NCI-H1092 (cell line): ENCODE measurements around the gene ODAD3.
"Not testable (repeated sequence)": the region's sequence is repeated elsewhere in the genome, so short reads cannot be mapped to it uniquely, and the experiment has no call there.

Experiments
- DNase-seq: peaks from one replicate; lab custom pipeline; 2025; lab: John Stamatoyannopoulos, UW

ODAD3 gene

DNA sequence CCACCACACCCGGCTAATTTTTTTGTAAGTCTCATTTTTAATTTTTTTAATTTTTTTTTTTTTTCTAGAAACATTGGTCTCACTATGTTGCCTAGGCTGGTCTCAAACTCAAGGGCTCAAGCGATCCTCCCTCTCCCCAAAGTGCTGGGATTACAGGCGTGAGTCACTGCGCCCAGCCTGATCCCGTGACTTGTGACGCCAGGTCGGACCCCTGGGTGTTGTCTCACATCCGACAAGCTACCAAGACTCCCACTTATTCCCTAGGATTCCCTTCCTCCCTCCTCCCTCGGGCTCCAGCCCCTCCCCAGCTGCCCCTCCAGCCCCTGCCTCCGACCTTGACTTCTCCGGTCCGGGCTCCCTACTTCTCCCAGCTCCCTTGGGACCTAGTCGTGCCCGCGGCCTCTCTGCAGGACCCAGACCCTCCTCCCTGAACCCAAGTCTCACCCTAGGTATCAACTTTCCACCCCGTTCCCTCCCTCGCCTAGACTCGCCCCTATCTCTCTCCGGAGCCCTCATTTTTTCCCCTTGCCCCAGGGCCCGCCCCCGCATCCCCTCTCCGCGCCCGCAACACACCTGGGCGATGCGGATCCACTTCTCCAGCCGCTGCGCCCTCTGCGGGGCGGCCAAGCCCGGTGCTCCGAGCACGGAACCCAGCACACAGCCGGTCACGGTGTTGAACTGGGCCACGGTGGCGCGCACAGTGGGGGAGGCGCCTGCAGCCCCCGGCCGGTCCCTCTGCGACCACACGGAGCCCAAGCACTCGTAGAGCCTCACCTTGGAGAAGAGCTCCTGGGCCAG lies 28.9 kb downstream of the ODAD3 start:
- no peak for DNase-seq

DNA sequence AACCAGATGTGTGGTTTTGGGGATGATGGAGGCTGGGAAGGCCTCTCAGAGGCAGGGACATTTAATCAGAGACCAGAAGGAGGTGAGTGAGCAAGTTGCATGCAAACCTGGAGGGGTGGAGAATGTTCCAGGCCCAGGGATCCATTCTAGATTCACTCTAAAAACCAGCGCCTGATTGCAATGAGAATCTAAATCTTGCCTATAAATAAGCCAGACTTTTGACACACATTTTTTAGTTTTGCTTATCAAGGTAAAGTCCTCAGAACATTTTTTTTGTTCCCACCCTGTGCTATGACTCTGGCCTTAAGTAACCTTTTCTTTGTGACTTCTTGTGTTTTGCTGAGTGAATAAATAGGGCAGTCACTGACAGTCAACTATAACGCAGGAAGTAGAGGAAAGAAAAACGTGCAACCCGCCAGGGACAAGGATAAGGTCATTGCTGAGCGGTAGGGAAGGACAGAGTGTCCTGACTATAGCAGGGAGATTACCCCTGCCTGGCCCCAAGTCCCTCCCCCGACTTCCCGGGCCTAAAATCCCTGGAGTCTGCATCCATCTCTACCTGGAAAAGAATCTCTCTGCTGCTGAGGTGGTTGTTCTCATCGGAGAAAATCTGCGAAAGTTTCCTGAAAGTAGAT lies 30.2 kb downstream of the ODAD3 start:
- DNase-seq, result no peak

DNA sequence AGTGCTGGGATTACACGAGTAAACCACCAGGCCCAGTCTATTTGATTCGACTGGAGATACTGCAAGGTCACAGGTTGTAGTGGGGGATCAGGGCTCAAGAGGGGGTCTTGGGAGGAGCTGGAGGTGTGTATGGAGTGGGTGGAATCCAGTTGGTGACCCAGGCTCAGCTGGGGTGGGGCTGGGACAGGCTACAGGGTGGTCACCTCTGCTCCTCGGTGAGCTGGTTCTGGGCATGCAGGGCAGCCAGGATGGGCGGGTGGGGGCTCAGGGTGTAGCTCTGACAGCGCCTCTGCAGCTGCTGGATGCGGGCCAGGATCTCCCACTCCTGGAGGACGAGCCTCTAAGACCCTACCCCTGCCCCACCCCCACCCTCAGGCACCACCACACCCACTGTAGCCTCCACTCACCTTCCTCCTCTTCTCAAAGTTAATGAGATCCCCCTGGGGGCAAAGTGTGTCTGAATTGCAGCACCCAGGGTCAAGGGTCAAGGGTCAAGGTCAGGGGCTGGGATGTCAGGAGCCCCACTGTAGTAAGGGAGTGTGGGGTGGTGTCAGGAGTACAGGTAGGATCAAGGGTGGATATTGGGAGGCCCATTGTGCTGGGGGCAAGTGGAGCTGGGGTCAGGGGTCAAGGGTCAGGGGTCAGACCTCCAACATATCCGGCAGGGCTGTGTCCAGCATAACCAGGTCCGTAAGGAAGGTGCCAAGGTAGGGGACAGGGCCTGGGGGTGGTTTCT lies 32.9 kb downstream of the ODAD3 start:
- no peak for DNase-seq

DNA sequence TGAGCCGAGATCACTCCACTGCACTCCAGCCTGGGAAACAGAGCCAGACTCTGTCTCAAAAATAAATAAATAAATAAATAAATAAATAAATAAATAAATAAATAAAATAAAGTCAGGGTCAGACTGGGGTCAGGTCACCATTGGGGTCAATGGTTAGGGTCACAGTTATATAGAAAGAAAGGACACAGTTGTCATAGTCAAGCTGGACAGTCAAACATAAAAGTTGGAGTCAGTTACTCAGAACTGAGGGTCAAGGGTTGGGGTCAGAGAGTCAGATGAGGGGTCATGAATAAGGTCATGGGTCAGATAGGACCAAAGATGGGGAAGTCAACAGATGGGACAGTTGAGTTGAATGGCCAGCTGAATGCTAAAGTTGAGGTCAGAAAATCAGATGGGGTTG lies 34.1 kb downstream of the ODAD3 start:
- no peak for DNase-seq

DNA sequence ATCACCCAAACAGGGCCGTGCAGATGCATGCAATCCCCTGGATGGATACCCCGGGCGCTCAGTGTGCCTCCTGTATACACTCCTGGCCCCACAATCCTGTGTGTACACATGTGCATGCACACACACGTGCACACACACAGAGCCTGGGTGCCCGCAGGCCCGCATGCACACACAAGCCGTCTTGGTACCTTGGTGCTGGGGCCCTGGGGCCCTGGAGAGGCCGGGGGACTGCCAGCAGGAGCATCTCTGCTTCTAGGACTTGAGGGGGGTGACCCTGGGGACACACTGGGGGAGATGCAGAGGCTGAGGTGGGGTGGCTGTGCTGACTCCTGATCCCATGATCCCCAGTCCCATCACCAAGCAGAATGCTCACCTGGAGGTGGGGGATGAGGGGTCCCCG lies 35.3 kb downstream of the ODAD3 start:
- no peak for DNase-seq

DNA sequence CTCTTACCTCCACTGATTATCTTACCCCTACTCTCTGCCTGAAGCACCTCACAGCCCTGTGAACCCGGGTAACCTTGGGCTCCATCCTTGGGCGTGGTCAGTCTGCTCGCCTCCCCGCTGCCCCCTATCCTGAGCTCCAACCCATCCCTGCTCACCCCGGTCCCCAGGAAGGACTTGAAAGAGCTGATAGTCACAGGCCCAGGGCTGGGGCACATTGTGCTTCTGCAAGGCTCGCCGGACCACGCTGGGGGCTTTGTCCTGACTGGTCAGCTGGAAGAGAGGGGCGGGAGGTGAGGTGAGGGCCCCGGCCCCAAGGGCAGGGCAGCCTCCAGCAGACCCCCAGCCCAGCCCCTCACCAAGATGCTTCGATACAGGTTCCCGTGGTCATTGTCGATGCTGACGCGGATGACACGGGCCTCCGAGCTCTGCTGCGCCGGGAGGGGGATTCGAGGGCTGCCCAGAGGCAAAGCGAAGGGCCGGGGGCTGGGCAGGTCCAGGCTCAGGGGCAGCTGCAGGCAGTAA lies 37.8 kb downstream of the ODAD3 start:
- DNase-seq, result no peak

DNA sequence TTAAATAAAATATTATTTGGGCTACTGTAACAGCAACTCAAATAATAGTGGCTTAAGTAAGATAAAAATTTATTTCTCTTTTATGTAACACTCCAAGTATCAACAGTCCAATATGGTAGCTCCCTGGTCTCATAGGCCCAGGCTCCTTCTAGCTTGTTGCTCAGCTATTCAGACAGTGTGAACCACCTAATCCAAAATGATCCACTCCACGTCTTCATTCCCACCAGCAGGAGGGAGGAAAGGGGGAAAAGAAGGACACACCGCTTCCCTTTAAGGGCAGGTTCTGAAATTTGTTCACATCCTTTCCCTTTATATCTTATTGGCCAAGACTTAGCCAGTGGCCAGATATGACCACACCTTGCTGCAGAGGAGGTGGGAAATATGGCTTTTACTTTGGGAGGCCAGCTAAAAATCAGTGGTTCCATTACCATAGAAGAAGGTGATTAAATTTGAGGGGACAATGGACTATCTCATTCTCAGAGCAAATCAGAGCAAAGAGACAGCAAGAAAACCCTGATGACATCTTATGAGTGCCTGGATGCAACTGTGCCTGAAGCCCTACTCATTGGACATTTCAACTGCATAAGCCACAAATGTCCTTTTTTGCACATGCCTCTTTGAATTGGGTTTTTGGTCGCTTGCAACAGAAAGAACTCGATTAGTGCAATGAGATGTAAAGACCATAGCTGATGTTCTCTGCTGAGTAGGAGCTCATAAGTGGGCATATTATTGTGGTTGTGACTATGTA lies 43.8 kb downstream of the ODAD3 start:
- DNase-seq, result no peak

DNA sequence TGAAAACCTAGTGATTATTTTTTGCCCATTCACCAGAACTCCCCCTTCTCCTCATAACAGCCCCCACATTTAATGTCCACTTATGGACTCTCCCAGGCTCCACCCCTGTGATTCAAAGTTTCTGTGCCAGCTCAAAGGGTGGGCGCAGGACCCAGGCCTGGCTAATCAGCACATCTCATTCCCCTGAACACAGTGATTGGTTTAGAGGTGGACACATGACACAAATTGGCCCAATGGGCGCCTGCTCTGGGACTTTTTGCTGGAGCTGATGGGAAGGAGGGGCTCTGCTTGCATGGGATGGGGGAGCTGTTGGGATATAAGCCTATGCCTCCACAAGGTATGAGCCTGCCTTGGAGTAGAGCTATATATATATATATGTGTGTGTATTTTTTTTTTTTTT lies 44.6 kb downstream of the ODAD3 start:
- DNase-seq, result no peak

DNA sequence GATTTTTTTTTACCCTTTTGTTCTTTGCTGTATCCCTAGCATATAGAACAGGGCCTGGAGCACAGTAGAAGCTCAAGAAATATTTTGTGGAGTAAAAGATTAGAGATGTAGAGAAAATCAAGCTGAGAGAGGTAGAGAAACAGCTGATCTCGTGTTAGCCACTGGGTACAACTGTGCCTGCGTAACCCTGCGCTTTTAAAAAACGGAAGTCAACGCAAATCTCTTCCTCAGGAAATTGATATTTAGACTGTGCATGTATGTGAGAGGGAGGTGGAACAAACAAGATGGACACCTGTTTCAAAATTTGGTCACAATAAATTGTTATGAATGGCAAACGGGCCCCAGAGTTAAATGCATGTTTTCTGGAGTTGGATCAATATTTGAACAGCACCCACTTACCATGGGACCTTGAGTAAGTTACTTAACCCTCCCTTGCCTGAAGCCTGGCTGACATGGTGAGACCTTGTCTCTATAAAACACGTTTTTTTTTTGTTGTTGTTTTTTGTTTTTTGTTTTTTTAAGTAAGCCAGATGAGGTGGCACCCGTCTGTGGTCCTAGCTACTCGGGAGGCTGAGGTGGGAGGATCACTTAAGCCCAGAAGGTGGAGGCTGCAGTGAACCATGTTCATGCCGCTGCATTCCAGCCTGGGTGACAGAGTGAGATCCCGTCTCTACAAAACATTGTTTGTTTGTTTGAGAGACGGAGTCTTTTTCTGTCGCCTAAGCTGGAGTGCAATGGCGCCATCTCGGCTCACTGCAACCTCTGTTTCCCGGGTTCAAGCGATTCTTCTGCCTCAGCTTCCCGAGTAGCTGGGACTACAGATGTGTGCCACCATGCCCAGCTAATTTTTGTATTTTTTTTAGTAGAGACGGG lies 47.5 kb downstream of the ODAD3 start:
- no peak for DNase-seq

DNA sequence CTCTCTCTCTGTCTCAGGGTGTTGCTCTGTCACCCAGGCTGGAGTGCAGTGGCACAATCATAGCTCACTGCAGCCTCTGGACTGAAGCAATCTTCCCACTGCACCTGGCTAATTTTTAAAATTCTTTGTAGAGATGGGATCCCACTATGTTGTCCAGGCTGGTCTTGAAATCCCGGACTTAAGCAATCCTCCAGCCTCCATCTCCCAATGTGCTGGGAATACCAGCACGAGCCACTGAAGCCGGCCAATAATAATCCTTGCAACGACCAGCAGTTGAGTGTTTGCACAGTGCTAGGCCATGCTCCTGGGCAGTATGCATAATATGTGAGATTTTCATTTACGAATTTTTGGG lies 50.2 kb downstream of the ODAD3 start:
- DNase-seq, result no peak

DNA sequence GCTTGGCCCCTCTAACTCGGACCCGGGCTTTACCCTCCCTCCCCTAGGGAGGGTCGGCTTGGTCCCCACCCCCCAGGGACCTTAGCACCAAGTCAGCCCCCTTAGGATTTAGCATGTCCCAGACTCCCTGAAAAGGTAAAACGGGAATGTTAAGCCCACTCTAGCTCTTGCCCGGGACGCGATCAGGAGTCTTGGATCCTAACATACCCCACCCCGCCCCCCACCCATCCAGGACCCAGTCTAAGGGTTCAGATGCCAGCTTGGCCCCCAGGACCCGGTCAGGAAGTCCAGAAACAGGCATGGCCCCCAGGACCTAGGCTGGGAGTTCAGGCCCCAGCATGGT lies 51.2 kb downstream of the ODAD3 start:
- DNase-seq, result no peak

DNA sequence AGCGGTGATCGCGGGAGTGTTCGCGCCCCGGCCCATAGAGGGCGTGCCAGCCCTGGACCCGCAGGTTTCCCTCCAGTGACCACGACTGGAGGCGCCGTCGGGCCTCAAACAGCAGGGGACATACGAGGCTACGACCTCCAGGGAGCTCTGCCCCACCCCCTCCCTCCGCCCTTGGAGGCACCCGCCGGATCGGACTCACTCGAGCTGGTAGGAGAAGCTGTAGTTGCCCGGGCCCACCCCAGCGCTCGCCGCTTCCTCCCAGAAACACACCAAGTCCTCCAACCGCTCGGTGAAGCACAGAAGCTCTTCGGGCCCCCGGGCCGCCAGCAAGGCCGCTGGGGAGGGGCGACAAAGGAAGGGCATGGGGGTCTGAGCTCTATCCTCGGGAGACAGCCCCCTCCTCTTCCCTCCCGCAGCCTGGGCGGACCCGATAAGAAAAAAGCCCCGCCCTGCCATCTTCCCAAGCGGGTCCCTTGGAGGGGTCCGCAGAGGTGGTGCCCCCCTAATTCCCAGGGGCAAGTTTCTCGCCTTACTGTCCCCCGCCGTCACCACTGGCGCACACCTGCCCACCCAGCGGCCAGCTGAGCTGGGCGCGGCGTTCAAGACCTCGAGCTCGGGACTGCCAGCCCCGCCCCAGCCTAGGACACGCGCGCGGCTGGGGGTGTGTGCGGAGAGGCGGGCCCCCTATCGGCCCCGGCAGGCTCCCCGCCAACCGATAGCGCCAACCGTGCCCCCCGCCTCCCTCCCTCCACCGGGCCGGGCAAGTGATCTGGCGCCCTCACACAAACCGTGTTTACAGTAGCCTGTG lies 51.8 kb downstream of the ODAD3 start:
- no peak for DNase-seq

DNA sequence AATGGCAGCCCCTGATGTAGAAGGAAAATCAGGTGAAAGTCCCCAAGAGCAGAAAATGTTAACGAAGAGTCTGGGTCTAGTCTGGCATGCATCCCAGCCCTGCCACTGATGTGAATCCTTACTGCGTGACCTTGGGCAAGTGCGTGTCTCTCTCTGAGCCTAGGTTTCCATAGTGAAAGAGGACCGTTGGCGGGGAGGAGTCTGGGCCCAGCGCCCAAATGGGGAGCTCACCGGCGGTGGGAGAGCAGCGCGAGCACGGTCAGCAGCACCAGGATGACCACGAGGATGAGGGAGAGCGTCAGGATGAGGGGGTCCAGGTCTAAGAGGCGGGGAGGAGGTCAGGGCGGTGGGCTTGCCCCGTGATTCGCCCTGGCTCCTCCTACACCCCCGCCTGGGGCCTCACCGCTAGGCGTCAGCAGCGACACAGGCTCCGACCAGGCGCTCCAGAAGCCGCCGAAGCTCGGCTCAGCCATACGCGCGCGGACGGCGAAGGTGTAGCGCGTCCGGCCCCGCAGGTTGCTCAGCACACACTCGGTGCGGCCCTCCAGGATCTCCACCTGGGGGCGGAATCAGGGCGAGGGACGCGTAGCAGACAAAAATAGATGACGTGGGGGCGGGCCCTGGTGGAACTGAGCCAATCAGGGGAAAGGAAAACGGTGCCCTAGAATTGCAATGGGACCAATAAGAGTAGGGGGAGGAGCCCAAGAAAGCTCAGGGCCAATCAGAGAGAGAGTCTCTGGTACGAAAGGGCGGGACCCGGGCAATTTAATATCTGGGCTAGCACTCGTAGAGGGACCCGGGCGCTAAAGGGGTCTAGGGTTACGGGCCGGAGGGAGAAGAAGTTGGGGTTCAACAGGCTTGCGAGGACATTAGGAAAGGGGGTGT lies 54.0 kb downstream of the ODAD3 start:
- peak; percentile 97 for DNase-seq

DNA sequence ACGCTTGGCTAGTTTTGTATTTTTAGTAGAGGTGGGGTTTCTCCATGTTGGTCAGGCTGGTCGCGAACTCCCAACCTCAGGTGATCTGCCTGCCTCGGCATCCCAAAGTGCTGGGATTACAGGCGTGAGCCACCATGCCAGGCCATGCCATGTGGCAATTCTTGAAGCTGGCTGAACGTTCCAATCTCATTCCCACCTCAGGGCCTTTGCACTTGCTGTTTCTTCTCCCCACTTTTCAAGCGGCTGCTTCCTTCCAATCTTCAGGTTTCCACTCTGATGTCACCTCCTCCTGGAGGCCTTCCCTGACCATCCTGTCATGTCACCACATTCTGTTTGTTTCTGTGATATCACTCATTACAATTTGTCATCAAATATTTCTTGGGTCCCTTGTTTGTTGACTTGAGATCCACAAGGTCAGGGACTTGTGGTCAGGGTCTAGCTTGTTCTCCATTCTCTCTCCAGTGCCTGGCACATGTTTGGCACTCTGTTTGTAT lies 55.0 kb downstream of the ODAD3 start:
- no peak for DNase-seq

DNA sequence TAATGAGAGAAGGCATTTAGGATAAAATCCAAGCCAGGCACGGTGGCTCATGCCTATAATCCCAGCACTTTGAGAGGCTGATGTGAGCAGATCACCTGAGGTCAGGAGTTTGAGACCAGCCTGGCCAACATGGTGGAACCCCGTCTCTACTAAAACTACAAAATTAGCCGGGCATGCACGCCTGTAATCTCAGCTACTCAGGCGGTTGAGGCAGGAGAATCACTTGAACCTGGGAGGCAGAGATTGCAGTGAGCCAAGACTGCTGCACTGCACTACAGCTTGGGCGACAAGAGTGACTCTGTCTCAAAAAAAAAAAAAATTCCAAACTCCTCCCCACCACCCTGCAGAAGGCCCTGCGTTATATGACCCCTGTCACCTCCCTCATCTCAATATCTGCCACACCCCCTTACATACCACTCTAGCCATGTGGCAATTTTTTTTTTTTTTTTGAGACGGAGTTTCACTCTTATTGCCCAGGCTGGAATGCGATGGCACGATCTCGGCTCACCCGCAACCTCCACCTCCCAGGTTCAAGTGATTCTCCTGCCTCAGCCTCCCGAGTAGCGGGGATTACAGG lies 55.6 kb downstream of the ODAD3 start:
- not testable (repeated sequence) for DNase-seq

DNA sequence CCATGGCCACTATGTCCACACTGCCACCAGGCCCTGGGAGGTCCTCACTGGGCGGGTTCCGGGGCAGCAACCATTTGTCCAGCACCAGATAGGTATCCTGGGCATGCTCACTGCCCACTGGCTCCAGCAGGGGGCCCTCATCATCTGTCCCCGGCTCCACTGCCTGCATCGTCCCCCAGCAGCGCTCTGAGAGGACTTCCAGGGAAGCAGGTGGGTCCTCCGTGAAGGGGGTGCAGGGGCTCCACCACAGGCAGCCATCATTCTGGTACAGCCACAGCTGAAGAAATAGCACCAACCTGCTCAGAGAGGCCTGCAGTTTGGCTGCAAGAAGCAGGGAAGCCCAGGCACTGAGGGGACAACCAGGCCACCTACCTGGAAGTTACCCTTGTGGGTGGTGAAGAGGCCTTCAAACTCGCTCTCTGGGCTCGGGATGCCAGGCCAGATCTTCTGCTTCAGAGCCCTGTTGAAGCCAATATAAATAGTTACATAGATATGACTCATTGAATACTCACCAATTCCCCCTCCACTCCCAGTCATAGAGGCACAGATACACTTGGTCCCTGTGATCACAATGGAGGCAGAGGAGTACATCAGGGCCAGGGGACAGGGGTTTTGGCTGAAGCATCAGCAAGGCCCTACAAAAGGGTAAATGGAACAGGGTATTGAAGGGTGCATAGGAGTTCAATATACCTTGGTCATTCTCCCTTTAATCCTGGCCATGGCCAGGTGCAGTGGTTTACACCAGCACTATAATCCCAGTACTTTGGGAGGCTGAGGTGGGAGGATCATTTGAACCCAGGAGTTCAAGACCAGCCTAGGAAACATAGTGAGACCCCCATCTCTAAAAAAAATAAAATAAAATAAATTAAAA lies 56.4 kb downstream of the ODAD3 start:
- DNase-seq, result peak; percentile 23

DNA sequence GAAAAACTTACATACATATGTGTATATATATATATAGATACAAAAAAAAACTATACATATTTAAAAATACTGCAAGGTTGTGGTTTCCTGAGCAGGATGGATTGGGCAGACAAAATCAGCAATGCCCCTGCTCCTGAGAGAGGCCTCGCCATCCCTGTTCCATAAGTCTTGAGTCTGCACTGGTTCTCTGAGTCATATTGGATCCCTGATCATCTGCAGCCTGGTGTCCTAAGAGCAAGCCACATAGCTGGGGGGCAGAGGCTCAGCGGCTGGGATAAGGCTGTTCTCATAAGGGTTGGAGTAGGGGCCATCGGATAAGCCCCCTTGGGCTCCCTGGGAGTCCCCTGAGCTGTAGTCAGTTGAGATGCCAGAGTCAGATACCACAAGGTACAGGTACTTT lies 57.2 kb downstream of the ODAD3 start:
- no peak for DNase-seq

DNA sequence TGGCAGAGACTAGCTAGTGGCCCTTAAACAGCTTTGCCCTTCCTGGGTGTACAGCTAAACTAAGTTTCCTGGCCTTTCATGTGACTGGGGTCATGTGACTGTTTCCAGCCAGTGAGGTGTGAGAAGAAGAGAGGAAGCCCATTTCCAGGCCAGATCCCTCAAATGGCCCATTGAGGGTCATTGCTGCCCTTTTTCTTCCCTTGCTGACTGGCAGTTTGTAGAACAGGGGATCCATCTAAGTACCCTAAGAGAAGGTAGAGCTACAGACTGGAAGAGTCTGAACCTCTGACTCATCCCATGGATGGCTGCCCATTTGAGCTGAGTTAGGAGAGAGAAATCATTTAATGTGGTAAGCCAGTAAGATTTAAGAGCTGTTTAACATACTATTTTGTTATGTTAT lies 57.7 kb downstream of the ODAD3 start:
- no peak for DNase-seq
